KG1 (cell line): ENCODE results near the gene VEGFA.

Source experiments
- DNase-seq: peaks from one replicate; lab custom pipeline; 2025; lab: John Stamatoyannopoulos, UW

The VEGFA gene

GRCh38 chr6:43759136-43759906 lies 10.7 kb upstream of the VEGFA start:
- DNase-seq = no peak

DNA sequence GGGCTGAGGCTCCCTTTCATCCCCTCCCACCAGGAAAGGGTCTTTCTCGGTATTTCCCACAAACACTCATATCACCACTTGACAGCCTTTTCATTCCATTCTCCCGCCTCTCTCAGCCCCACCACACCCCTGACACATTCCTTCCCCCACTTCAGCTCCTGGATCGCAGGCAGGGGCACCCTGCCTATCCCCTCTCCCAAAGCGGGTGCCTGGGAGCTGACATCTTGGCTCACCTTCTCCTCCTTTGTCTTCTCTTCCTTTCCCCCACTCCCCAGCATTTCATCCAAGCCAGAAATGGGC lies 10.2 kb upstream of the VEGFA start:
- DNase-seq = no peak

GRCh38 chr6:43760210-43761168 lies 9.5 kb upstream of the VEGFA start:
- no peak for DNase-seq

- no peak for DNase-seq
Observed at GRCh38 chr6:43761666-43762409, 8.2 kb upstream of the VEGFA start.

DNA sequence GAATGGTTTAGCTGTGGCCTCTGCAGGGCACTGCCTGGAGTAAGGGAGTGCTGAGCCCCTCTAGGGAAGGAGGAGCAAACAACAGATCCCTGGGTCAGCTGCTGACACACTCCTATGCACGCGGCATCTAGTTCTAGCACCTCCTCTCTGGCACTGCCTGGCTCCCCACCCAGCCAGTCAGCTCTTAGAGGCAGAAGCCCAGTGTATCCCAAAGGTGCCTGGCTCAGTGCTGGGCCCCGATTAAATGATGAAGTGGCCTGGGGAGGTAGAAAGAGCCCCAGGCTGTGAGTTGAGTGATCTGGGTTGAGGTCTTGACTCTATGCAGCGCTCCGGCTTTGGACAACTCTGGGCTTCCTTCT lies 7.6 kb upstream of the VEGFA start:
- DNase-seq = no peak

- no peak for DNase-seq
Observed at GRCh38 chr6:43762966-43763695, 6.9 kb upstream of the VEGFA start.

DNA sequence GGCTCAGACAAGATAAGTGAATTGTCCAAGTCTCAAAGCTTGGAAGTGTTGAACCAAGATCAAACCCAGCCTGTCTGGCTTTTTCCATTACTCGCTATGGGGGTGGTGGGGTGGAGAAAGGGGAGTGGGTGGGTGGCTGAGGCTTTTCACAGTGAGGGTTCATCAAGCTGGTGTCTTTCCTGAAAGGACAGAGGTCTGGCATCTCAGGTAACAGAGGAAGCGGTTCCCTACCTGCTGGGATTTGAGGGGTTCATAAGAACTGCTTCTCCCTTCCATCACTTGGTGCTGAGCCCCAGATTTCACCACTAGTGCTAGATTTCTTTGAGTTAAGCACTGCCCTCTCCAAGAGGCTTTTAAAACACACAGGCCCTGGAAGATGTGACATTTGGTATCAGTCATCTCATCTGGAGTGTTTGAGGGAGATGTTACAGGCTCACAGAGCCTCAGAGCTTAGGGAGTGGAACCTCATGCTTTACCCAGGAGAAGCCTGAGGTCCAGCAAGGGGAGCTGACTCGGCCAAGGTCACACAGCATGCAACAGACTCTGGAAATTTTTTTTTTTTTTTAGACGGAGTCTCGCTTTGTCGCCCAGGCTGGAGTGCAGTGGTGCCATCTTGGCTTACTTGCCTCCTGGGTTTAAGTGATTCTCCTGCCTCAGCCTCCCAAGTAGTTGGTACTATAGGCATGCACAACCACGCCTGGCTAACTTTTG lies 6.0 kb upstream of the VEGFA start:
- no peak for DNase-seq

GRCh38 chr6:43764772-43765171 lies 5.2 kb upstream of the VEGFA start:
- no peak for DNase-seq

DNA sequence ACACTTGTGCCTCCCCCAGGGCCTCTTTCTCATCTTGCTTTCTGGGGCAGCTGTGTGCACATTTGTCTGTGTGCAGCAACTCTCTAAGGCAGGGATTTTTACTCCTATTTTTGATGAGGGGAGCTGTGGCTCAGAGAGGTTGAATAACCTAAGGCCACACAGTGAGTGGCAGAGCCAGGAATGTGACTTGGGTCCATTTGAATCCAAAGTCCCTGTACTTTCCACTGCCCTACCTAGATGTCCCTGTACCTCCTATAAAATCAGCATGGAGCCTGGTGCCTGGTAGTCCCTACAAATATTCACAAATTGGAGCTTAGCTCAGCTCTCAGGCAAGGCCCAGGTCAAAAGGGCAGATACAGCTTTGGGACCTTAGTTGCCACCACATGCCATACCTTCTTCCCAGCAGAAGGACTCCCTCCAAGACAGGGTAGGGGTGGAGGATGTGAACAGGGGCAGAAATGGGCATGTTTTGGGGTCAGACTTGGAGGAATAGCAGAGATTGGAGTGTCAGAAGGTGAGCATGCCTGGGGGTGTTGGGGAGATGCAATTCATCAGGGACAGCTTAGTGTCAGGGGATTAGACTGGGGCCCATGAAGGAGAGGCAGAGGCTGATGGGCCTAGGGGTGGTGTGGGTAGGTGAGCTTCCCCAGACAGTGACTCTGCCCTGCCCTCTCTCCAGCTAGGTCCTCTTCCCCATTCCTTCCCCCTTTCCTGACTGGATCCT lies 4.1 kb upstream of the VEGFA start:
- no peak for DNase-seq

GRCh38 chr6:43766500-43766853 lies 3.5 kb upstream of the VEGFA start:
- DNase-seq = no peak

DNA sequence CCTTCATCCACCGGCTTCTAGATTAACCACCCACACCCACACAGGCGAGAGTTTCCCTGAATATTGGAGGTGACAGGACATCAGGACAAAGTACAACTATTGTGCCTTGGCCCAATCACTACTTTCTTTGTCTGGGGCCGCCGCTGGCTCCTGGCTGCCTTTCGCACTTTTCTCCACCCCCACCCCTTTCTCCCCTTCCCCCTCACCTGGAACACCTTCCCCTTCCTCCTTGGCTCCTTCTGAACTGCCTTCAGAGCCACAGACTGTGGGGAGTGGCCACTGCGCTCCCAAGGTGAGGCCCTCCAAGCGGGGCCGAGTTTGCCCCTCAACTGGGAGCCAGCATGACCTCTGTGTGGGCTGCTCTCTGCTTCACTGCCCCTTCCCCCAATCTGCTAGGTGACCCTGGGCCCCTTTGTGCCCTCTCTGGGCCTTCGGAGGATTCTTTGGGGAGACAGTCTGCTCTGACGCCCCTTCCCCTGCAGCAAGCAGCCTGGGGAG lies 3.0 kb upstream of the VEGFA start:
- no peak for DNase-seq

- DNase-seq = no peak
Observed at GRCh38 chr6:43767553-43768505, 2.2 kb upstream of the VEGFA start.

GRCh38 chr6:43768506-43768860 lies 1.5 kb upstream of the VEGFA start:
- DNase-seq = no peak

GRCh38 chr6:43768983-43769525 lies 957 bp upstream of the VEGFA start:
- no peak for DNase-seq

DNA sequence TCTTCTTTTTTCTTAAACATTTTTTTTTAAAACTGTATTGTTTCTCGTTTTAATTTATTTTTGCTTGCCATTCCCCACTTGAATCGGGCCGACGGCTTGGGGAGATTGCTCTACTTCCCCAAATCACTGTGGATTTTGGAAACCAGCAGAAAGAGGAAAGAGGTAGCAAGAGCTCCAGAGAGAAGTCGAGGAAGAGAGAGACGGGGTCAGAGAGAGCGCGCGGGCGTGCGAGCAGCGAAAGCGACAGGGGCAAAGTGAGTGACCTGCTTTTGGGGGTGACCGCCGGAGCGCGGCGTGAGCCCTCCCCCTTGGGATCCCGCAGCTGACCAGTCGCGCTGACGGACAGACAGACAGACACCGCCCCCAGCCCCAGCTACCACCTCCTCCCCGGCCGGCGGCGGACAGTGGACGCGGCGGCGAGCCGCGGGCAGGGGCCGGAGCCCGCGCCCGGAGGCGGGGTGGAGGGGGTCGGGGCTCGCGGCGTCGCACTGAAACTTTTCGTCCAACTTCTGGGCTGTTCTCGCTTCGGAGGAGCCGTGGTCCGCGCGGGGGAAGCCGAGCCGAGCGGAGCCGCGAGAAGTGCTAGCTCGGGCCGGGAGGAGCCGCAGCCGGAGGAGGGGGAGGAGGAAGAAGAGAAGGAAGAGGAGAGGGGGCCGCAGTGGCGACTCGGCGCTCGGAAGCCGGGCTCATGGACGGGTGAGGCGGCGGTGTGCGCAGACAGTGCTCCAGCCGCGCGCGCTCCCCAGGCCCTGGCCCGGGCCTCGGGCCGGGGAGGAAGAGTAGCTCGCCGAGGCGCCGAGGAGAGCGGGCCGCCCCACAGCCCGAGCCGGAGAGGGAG lies 580 bp downstream of the VEGFA start:
- DNase-seq = peak; percentile 25

GRCh38 chr6:43771210-43771857 lies 1.3 kb downstream of the VEGFA start:
- peak; percentile 30 for DNase-seq

GRCh38 chr6:43771858-43772680 lies 2.1 kb downstream of the VEGFA start:
- peak; percentile 17 for DNase-seq
